Measurements from ENCODE around the gene ADCY5.

The ADCY5 gene

GRCh38 chr3:123404391-123404790 is 44.5 kb downstream of the ADCY5 start:
- DNase-seq, result no peak

- DNase-seq, result no peak
Observed at GRCh38 chr3:123401836-123402530, 46.9 kb downstream of the ADCY5 start.

- DNase-seq, result no peak
Observed at GRCh38 chr3:123400169-123400568, 48.7 kb downstream of the ADCY5 start.

GRCh38 chr3:123399653-123400052 is 49.2 kb downstream of the ADCY5 start:
- DNase-seq, result no peak

- no peak for DNase-seq
Observed at GRCh38 chr3:123397921-123398785, 50.7 kb downstream of the ADCY5 start.

GRCh38 chr3:123397050-123397590 is 51.8 kb downstream of the ADCY5 start:
- DNase-seq, result no peak

GRCh38 chr3:123396171-123397049 is 52.5 kb downstream of the ADCY5 start:
- no peak for DNase-seq

- no peak for DNase-seq
Observed at GRCh38 chr3:123395235-123395634, 53.7 kb downstream of the ADCY5 start.

- DNase-seq, result no peak
Observed at GRCh38 chr3:123394391-123395020, 54.4 kb downstream of the ADCY5 start.

- no peak for DNase-seq
Observed at GRCh38 chr3:123392871-123393620, 55.8 kb downstream of the ADCY5 start.

- DNase-seq, result no peak
Observed at GRCh38 chr3:123392368-123392767, 56.5 kb downstream of the ADCY5 start.

- DNase-seq, result no peak
Observed at GRCh38 chr3:123390865-123391600, 57.9 kb downstream of the ADCY5 start.

- DNase-seq, result no peak
Observed at GRCh38 chr3:123389628-123389918, 59.3 kb downstream of the ADCY5 start.

- no peak for DNase-seq
Observed at GRCh38 chr3:123388811-123389627, 59.9 kb downstream of the ADCY5 start.

- no peak for DNase-seq
Observed at GRCh38 chr3:123388042-123388441, 60.8 kb downstream of the ADCY5 start.

- DNase-seq, result no peak
Observed at GRCh38 chr3:123387532-123387931, 61.4 kb downstream of the ADCY5 start.

GRCh38 chr3:123386477-123387040 is 62.3 kb downstream of the ADCY5 start:
- no peak for DNase-seq

- no peak for DNase-seq
Observed at GRCh38 chr3:123385981-123386380, 62.9 kb downstream of the ADCY5 start.

GRCh38 chr3:123385499-123385898 is 63.4 kb downstream of the ADCY5 start:
- DNase-seq, result no peak

GRCh38 chr3:123385001-123385401 is 63.9 kb downstream of the ADCY5 start:
- no peak for DNase-seq
